ENCODE results near the gene EFCAB12.

- TF ChIP-seq CTCF (IDR thresholded peaks at IDR 0.05) (no peak), POLR2A (IDR thresholded peaks at IDR 0.05) (no peak)
Observed at GRCh38 chr3:129377615-129378014, 50.8 kb downstream of the EFCAB12 start.

Data from body of pancreas (tissue), 4 donors.